NCI-H2196 (cell line): ENCODE measurements around the gene CHRD.

Source experiments
- DNase-seq: peaks from one replicate; lab custom pipeline; 2025; ENCODE audit not compliant: unreplicated experiment; lab: John Stamatoyannopoulos, UW

The CHRD gene

DNA sequence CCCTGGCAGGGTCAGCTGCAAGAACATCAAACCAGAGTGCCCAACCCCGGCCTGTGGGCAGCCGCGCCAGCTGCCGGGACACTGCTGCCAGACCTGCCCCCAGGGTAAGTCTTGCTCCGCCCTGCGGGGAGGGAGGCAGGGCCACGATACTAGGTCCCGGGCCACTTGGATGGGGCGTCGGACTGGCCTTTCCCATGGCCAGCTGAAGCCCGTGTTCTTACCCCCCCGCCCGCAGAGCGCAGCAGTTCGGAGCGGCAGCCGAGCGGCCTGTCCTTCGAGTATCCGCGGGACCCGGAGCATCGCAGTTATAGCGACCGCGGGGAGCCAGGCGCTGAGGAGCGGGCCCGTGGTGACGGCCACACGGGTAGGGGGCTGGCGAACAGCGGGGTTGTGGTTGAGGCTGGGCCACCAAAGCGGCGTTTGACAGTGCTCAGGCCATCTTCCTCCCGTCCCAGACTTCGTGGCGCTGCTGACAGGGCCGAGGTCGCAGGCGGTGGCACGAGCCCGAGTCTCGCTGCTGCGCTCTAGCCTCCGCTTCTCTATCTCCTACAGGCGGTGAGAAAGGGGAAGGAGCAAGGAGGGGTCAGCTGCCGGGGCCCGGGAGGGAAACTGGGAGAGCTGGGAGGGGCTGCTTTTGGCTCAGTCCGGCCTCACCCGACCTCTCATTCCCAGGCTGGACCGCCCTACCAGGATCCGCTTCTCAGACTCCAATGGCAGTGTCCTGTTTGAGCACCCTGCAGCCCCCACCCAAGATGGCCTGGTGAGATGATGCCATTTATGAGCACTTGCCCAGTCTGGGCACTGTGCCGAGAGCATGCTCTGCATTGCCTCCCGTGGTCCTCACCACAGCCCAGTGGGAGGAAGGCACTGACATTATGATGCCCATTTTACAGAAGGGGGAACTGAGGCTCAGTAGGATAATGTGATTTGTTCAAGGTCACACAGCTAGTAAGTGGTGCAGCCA is 1.7 kb downstream of the CHRD start:
- DNase-seq: no peak

DNA sequence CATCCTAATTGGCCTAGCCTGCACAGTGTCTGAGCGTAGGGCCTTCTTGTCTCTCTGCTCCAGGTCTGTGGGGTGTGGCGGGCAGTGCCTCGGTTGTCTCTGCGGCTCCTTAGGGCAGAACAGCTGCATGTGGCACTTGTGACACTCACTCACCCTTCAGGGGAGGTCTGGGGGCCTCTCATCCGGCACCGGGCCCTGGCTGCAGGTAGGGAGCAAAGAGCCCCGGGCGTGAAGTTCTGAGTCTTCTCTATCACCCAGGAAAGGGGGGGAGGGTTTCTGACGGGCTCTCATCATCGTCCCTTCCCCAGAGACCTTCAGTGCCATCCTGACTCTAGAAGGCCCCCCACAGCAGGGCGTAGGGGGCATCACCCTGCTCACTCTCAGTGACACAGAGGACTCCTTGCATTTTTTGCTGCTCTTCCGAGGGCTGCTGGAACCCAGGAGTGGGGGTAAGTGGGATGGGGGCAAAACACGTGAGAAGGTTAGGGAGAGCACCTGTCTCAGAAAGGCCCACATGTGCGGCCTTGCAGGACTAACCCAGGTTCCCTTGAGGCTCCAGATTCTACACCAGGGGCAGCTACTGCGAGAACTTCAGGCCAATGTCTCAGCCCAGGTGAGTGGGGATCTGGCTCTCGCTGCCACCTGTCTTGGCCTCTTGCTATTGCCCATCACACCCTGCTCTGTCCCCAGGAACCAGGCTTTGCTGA is 2.6 kb downstream of the CHRD start:
- DNase-seq: no peak

DNA sequence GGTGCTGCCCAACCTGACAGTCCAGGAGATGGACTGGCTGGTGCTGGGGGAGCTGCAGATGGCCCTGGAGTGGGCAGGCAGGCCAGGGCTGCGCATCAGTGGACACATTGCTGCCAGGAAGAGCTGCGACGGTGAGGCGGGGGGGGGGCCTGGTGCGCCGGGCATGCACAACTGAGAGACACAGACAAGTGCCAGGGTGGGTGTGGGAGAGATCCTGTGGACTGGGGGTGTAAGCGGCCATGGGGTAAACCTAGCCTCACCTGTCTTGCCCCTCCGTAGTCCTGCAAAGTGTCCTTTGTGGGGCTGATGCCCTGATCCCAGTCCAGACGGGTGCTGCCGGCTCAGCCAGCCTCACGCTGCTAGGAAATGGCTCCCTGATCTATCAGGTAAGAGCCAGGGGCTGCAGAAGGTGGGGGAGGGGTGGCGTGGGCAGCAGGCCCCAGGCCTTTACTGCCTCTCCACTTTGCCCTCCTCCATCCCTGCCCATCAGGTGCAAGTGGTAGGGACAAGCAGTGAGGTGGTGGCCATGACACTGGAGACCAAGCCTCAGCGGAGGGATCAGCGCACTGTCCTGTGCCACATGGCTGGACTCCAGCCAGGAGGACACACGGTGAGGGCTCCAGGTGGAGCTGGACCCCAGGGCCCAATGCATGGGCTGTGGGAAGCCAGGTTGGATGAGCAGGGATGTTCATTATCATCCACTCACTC is 3.3 kb downstream of the CHRD start:
- DNase-seq: no peak

DNA sequence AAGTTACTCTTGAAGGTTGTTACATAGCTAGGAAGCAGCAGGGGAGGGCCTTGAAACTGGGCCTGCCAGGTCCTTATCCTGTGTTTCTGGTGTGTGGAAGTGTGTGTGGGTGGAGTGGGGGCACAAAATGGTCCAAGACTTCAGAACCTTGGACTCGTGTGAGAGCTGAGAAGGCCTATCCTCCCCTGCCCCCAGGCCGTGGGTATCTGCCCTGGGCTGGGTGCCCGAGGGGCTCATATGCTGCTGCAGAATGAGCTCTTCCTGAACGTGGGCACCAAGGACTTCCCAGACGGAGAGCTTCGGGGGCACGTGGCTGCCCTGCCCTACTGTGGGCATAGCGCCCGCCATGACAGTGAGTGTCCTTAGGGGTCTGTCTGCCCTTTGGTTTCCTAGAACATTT is 4.5 kb downstream of the CHRD start:
- no peak for DNase-seq

DNA sequence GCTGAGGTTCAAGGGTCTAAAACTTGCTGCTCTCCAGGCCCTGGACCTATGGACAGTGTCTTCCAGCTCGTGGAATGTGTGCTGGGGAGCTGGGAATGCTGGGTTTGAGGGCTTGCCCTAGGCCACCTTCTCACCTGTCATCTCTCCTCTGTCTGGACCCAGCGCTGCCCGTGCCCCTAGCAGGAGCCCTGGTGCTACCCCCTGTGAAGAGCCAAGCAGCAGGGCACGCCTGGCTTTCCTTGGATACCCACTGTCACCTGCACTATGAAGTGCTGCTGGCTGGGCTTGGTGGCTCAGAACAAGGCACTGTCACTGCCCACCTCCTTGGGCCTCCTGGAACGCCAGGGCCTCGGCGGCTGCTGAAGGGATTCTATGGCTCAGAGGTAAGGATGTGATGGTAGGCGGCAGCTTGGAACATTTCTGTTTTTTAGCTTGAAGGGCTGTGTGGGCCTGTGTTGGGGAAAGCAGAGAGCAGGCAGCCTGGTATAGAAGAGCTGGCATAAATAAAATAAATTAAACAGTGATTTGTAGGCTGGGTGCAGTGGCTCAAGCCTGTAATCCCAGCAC is 5.1 kb downstream of the CHRD start:
- DNase-seq: no peak

DNA sequence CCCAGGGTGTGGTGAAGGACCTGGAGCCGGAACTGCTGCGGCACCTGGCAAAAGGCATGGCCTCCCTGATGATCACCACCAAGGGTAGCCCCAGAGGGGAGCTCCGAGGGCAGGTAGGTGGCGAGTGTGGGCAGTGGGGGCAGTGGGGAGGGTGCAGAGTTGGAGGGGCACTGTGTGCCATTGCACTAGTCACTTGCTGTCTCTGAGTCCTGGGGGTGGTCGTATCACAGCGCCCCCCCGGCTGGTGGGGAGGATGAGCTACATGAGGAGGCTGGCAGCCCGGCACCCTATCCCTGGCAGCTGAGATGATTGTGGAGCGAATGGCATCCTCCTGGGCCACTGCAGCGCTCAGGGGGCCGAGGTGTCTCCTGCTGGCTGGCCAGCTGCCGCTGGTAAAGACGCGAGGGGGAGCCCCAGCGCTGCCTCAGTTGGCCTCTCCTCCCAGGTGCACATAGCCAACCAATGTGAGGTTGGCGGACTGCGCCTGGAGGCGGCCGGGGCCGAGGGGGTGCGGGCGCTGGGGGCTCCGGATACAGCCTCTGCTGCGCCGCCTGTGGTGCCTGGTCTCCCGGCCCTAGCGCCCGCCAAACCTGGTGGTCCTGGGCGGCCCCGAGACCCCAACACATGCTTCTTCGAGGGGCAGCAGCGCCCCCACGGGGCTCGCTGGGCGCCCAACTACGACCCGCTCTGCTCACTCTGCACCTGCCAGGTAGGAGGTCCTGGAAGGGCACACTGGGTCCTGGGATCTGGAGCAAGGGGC is 6.4 kb downstream of the CHRD start:
- no peak for DNase-seq

DNA sequence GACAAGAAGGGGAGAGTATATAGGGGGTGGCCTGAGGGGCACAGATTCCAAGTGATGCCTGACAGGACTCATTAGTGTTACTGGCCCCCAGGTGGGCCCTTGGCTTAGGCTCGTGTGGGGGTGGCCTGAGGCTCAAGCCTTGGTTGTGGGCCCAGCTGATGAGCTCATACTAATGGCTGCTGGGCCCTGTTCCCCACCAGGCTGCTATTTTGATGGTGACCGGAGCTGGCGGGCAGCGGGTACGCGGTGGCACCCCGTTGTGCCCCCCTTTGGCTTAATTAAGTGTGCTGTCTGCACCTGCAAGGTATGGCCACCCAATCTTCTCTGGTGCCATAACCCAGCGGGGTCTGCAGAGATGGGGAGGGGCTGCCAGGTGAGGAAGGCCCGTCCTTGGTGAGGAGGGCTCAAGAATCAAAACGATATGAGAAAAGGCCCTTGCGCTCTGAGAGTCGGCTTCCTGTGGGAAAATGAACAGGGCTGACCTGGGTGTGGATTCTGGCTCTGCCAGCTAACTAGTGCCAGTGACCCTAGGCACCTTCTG is 7.4 kb downstream of the CHRD start:
- no peak for DNase-seq

DNA sequence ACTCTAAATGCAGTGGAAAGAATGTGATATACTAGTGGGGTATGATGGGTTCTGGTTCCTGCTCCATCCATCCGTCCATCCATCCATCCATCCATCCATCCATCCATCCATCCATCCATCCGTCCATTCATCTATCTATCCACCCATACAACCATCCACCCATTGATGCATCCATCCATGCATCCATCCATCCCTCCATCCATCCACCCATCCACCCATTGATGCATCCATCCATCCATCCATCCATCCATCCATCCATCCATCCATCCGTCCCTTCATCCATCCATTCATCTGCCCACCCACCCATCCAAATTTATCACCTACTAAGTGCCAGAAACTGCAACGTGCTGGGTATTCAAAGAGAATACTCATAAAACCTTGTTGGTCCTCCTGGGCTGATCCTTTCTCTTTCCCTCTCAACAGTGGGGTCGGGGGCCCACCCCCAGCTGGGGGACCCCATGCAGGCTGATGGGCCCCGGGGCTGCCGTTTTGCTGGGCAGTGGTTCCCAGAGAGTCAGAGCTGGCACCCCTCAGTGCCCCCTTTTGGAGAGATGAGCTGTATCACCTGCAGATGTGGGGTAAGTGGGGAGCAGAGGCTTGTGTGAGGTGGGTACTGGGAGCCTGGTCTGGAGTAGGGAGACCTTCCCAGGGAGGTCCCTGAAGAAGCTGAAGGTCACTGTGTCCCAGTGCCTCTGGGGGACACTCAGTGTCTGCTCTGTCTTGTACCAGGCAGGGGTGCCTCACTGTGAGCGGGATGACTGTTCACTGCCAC is 8.5 kb downstream of the CHRD start:
- DNase-seq: no peak

DNA sequence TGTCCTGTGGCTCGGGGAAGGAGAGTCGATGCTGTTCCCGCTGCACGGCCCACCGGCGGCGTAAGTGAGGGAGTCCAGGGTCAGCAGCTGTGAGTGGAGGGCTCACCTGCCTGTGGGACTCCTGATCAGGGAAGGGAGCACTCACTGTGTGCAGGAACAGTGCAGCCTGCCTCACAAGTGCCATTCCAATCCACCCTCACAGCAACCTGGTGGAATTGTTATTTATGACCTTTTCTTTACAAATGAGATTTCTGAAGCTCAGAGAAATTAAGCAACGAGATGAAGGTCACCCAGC is 9.0 kb downstream of the CHRD start:
- no peak for DNase-seq

DNA sequence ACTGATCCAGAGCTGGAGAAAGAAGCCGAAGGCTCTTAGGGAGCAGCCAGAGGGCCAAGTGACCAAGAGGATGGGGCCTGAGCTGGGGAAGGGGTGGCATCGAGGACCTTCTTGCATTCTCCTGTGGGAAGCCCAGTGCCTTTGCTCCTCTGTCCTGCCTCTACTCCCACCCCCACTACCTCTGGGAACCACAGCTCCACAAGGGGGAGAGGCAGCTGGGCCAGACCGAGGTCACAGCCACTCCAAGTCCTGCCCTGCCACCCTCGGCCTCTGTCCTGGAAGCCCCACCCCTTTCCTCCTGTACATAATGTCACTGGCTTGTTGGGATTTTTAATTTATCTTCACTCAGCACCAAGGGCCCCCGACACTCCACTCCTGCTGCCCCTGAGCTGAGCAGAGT is 9.5 kb downstream of the CHRD start:
- no peak for DNase-seq

DNA sequence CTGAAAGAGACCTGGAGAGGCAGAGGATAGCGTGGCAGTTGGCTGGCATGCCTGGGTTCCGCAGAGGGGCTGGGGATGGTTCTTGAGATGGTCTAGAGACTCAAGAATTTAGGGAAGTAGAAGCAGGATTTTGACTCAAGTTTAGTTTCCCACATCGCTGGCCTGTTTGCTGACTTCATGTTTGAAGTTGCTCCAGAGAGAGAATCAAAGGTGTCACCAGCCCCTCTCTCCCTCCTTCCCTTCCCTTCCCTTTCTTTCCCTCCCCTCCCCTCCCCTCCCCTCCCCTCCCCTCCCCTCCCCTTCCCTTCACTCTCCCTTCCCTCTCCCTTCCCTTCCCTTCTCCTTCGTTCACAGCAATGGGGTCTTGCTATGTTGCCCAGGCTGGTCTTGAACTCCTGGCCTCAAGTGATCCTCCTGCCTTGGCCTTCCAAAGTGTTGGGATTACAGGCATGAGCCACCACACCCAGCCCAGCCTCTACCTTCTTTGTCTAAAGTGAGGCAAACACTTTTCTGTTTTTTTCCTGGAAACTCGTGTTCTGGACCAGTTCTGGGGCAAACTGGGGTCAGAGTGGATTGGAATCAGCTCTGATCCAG is 10.2 kb downstream of the CHRD start:
- DNase-seq: no peak

DNA sequence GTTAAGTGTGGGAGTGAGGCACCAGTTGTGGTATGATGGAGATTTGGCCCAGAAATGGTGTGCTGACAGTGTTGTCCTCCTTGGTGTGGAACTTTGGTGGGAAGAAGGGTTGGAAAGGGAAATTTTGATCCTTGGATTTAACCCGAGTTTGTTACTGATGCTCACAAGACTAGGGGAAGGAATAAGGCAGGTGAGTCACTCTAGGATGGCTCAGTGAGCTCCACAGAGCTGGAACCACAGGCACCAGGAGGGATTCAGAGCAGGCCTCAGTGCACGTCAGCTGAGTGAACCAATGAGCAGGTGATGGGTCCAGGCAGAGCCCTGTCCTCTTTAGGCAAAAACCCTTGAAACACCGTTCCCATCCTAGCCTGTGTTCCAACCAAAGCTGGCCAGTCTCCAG is 11.4 kb downstream of the CHRD start:
- DNase-seq: no peak

DNA sequence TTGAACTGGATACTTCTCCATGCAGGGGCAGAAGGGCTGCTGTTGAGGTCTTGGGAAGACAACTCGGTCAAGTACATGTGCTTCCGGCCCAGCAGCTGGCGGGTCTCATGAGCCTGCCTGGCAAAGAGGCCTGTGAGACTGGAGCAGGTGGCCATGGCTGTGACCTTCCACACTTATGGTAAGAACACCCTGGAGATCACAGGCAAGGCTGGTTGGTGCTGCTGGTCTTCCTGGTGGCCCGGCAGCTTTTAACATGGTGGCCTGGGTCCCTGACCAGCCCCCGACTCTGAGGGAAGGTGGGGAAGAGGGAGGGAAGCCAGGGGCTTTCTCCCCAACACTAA is 15.4 kb downstream of the CHRD start:
- no peak for DNase-seq

DNA sequence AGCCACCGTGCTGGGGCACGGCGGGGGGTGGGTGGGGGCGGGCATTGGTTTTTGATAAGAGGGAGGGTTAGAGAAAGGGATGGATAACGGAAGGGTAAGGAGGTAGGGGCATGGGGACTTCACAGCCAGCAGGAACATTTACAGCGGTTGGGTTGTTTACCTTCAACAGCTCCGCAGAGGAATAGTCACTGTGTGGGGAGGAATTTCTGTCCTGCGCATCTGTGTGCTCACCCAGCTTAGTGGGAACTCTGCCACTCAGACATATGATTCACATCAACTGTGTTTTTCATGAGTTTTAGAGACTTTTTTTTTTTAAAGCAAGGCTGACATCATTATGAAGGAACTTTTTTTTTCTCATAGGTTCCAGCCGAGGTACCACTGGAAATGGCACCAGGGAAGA is 19.6 kb downstream of the CHRD start:
- no peak for DNase-seq

DNA sequence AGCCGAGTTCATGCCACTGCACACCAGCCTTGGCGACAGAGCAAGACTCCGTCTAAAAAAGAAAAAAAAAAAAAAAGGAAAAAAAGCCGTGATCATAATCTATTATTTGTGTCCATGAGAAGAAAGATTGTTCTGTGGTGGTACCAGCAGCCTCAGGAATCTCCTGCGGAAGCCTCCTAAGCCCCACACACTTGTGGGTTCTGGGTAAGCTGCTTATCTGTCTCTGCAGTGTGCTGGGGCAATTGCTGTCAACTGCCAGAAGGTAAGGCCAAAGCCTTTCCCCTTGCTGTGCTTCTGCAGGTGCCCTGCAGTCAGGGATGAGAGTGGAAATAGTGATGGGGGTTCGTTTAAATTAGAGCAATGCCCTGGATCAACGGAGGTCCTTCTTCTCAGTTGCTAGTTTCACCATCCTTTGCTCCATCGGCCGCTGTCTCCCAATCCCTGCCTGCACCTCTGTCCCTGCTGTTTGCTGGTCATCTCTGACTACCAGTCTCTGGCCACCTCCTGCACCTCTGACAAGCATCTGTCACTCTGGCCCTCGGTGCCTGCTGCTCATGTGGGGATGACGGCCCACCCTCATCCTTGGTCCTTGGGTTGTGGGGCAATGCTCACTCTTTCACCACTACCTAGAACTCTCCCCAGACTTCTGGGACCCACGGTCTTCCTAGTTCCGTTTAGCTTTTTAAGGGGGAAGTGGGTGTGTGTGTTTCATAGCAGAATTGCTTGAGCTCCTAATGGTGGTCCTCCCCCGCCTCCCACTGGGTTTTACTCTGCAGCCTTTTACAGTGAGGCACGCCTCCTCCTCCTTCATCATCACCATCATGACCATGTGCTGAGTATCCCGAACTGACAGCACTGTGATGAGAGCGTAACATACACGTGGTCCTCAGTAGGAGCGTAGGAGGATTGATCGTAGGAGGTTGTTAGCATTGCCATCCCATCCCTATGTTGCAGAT is 25.5 kb downstream of the CHRD start:
- DNase-seq: no peak

DNA sequence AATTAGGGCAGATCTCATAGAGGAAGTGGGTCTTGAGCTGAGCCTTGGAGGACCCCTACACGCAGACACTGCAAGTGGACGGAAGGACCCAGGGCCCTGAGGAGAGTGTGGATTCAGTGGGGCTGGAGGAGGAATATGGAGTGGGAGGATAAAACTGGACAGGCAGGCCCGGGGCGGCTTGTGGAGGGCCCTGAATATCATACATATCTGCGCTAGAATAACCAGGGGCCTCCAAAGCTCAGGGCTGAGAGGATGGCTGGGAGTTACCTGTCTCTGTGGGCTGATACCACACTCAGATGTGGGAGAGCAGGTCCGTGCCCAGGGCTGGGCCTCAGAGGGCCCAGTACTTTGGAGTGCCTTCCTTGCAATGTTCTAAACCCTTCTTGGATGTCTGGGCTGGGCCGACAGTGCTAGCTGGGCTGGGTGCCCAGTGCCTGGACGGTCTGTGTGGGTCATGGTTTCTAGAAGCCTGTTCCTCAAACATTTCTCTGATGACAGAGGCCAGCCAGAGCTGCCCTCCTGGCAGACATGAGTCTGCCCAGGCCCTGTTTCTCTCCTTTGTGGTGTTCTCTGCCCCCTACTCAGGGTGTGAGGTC is 29.6 kb downstream of the CHRD start:
- no peak for DNase-seq

DNA sequence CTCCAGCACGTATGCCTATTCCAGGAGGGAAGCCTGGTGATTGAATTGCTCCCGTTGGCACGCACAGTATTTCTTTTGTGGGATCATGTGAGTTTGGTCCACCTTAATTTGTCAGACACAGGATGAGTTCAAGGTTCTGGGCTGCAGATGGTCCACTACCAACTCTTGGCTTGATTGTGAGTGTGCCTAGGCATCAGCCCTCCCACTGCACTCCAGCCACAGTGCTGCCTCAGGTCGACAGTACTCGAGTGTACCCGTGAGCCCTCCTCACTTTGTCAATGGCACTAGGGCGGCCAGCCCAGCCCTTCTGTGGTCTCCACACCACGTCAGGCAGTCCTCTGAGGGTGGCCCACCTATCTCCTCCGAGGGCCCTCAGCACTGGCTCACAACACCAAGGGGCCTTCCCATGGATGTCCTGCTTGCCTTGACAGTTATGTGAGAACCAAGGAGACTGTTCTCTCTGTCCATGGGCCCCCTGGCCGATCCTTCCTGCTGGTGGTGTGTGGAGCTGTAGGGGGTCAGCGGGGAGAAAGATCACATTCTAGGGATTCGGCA is 30.2 kb downstream of the CHRD start:
- DNase-seq: no peak
